Bronchial epithelial cell (primary cell): ENCODE measurements around the gene ENO3. TPM values are rescaled to one million over a fixed set of nuclear protein-coding genes. Genes with fewer than 3 reads are reported as not detected.

Experiments
- DNase-seq: peaks from one replicate; pipeline ENCODE4 v3.0.0-alpha.2; 2010; ENCODE audit warnings: low read depth
- FAIRE-seq: peaks from 2 replicates; lab custom pipeline; 2011; peaks lifted over from hg19 to GRCh38; lab: Jason Lieb, UNC
- H3K27me3 ChIP-seq: 2 replicates; pipeline ENCODE4 v1.5.1; 2011; ENCODE audit warnings: low read length; ENCODE audit not compliant: control insufficient read depth, insufficient read depth
- H3K36me3 ChIP-seq: 2 replicates; pipeline ENCODE4 v1.5.1; 2011; ENCODE audit warnings: low read length; ENCODE audit not compliant: control insufficient read depth, insufficient read depth
- H3K4me3 ChIP-seq: 2 replicates; pipeline ENCODE4 v1.5.1; 2011; ENCODE audit warnings: mild to moderate bottlenecking, low read depth, low read length, control low read depth
- CTCF ChIP-seq: IDR thresholded peaks from 2 replicates; pipeline ENCODE4 v1.5.1; 2011; ENCODE audit warnings: mild to moderate bottlenecking, moderate library complexity, low read length, control low read depth, inconsistent platforms; ENCODE audit not compliant: insufficient read depth, severe bottlenecking
- total RNA-seq: library from RNA; depleted of rRNA; stranded (reverse); fragments of >200 nt; gene quantifications from 2 replicates; pipeline ENCODE4 v1.2.1, GENCODE V29; 2014

ENO3 gene
- total RNA-seq, 1 donor from 2014 or later, result 1.8 TPM

DNA sequence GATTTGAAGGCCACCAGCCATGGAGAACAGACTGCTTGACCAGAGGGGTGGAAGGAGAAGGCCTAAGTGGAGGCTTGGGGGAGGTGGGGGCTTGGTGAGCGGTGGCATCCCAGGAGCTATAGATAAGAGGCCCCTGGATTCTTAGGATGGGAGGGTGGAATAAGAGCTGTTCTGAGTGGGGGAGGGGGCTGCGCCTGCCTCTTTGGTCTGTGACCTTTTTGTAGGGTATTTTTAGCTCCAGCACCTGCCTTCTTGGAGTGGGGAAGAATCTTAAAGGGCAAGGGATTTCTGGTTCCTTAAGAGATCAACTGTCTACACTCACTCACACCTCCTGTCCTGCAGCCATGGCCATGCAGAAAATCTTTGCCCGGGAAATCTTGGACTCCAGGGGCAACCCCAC is 567 bp downstream of the ENO3 start:
- H3K36me3 ChIP-seq, result peaks cover 2% of the 10 kb centered on the region
- H3K4me3 ChIP-seq, result no peak overlapping the region
- no peaks in the 10 kb centered on the region for H3K27me3 ChIP-seq
- TF ChIP-seq CTCF, result no peak
- FAIRE-seq (no peak), DNase-seq (no peak)

DNA sequence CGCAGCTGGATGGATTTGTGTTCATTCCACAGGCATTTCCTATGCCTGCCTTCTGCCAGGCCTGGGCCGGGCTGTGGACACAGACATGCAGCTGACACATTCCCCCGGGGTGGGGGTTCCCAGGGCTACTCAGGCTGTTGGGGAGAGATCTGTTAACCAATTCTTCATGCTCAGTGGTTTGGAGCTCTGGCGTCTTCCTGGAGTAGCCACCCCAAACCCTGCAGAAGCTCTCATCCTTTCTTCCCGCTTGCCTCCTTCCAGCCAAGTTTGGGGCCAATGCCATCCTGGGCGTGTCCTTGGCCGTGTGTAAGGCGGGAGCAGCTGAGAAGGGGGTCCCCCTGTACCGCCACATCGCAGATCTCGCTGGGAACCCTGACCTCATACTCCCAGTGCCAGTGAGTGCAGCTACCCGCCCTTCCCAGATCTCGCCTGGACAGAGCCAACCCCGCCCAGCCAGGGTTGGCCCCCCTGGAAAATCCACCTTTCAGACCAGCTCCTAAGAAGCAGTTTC is 2.6 kb downstream of the ENO3 start:
- DNase-seq, result no peak
- H3K4me3 ChIP-seq, result no peak overlapping the region
- FAIRE-seq, result no peak
- H3K27me3 ChIP-seq, result no peaks in the 10 kb centered on the region
- H3K36me3 ChIP-seq, result no peaks in the 10 kb centered on the region
- TF ChIP-seq CTCF, result no peak

- DNase-seq (no peak), FAIRE-seq (no peak)
- TF ChIP-seq CTCF, result no peak
These were observed 4.2 kb downstream of the ENO3 start for GRCh38 chr17:4955091-4955490.

GRCh38 chr17:4956493-4957061 is 5.7 kb downstream of the ENO3 start:
- Histone ChIP-seq H3K36me3 (peaks cover 11% of the 10 kb centered on the region), H3K4me3 (no peak overlapping the region), H3K27me3 (no peaks in the 10 kb centered on the region)
- DNase-seq (no peak), FAIRE-seq (no peak)
- TF ChIP-seq CTCF, result peak; percentile 21

More at GRCh38 chr17:4955091-4955490, 4.2 kb downstream of the ENO3 start:
- H3K27me3 ChIP-seq, result no peaks in the 10 kb centered on the region
- H3K36me3 ChIP-seq, result peaks cover 7% of the 10 kb centered on the region
- no peak overlapping the region for H3K4me3 ChIP-seq

- DNase-seq (no peak), FAIRE-seq (no peak)
- H3K36me3 ChIP-seq, result peaks cover 11% of the 10 kb centered on the region
These were observed 7.2 kb downstream of the ENO3 start for GRCh38 chr17:4958102-4958501.

More at GRCh38 chr17:4958102-4958501, 7.2 kb downstream of the ENO3 start:
- no peaks in the 10 kb centered on the region for H3K27me3 ChIP-seq
- TF ChIP-seq CTCF, result no peak
- no peak overlapping the region for H3K4me3 ChIP-seq
